Stimulated activated CD4-positive, alpha-beta T cell treated with anti-CD3 and anti-CD28 coated beads, Interleukin-12 subunit alpha, Interleukin-12 subunit beta, amount 100 ng/mL, for 48 hours (primary cell): ENCODE measurements around the gene EXPH5.
"Not testable (repeated sequence)": the region's sequence is repeated elsewhere in the genome, so short reads cannot be mapped to it uniquely, and the experiment has no call there.

ENCODE experiments used
- DNase-seq, 3 donors: peaks; one replicate each; pipeline ENCODE4 v3.0.0-alpha.2; 2020; ENCODE audit warnings: low read depth in 2 of 3, low spot score in 1 of 3

EXPH5 gene

DNA sequence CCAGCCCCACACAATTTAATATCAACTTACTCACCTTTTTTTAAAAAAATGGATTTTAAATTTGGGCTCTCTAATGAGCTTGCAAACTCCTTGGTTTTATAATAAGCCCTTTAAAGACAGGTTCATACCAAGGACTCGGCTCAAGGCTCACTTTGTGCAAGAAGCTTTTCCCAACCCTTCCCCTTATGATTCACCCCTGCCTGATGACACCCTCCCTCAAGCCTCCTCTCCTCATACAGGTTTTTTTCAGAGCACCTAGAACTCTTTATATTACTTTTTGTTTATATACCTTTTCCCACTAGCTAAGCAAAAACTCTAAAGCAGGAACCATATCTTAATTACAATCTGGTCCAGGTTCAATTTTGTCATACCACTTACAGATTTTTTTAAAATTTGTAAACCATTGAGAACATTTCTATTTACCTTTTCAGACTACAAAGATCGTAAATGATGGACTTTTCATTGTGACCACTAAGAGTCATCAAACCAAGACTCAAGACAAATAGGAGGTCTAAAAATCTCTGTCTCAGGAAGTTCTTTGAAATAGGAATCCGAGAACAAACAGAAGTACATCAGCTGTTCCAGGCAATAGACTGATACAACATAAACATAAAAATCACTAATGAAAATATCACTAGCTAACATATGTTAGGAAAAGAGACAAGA lies 13.1 kb upstream of the EXPH5 start:
- DNase-seq, result no peak

DNA sequence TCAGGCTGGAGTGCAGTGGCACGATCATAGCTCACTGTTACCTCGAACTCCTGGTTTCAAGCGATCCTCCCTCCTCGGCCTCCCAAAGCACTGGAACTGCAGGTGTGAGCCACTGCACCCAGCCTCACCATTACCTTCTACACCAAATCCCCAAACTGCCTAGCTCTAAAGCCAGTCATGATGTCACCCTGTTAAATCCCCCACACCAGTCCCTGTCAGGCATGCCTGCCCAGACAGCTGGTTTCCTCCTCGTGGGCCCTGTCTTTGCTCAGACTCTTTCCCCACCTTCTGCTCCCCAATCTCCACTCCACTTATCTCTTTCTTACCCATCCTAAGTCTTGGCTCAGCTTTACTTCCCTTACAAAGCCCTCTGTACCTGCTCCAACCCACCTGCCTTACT lies 12.5 kb upstream of the EXPH5 start:
- no peak for DNase-seq

DNA sequence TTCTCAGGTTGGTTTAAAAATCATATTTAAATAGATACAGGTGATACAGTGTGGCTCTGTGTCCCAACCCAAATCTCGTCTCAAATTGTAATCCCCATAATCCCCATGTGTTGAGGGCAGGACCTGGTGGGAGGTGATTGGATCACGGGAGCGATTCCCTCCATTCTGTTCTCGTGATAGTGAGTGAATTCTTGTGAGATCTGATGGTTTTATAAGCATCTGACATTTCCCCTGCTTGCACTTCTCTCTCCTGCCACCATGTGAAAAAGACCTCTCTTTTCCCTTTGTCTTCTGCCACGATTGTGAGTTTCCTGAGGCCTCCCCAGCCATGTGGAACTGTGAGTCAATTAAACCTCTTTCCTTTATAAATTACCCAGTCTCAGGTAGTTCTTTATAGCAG lies 9.2 kb upstream of the EXPH5 start:
- DNase-seq, result not testable (repeated sequence)

DNA sequence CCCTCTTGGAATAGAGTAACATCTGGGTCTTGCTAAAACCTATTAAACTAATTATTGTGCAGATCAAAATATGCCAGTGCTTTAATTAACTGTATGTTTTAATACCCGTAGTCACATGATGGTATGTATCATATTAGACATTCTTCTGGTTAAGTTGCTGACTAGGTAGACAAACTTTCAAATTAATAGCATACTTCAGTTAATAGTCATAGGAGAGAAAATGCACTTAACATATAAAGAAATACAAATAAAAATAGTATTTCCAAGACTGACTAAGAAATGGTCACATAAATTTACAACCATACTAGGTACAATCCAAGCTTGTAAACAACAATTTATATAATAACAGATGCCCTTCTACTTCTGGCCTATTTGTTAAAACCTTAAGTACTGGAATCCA lies 7.6 kb upstream of the EXPH5 start:
- DNase-seq, result no peak

DNA sequence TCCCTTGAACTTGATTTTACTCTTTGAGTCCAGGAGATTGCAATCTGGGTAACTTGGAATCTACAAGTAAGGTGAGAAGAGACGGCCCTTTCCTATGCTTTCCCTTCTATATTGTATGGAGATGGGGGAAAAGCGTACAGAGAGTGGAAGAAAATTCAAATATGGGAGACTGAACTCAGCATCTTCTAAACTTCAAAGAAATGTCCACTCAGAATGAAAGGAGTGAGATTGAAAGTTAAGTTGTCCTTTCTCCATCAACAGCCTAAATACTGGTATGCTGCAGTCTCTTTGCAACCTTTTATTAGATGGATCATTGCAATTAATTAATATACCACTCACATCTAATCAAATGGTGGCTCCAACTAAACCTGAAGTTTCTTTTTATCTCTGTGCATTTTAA lies 6.4 kb upstream of the EXPH5 start:
- DNase-seq, result no peak

DNA sequence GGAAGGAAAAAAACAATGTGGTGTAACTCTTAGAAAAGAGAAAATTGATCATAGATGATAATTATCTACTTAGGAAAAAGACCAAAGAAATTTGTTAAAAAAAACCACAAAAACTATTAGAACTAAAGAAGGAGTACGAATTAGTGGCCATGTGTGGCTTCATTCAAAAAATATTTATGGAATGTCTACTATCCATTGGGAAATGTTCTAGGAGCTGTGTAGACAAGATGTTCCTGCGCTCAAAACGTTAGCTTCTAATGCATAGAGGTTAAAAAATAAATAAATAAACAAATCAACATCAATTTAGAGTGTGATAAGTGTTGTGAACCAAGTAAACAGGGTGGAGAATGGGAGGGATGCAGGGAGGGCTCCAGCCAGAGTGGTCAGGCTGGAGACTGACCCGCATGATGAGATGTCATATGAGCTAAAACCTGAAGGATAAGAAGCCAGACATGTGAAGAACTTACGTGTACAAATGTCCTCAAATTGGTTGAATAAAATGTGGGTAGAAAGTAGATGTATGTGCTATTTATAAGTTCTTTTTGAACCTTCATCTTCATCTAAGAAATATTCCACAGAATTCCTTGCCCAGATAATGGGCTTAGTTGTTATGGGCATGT lies 4.3 kb upstream of the EXPH5 start:
- DNase-seq, result no peak

DNA sequence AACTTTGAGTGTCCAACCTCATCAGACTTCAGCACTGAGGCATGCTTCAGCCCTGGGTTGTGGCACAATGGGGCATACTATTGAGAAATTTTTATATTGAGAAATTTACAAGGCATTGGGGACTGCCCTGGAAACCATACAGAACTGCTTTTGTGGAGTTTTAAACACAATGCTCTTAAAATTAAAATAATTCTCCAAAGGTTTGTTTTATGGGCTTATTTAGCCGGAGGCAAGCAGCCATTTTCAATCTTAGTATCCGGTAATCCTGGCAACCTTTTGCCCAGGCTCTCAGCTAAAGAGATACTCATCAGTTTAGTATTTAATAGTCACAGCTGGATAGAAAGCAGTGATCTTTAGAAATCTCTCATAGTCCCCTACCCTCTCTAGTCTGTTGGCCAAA lies 3.1 kb upstream of the EXPH5 start:
- DNase-seq, result no peak

DNA sequence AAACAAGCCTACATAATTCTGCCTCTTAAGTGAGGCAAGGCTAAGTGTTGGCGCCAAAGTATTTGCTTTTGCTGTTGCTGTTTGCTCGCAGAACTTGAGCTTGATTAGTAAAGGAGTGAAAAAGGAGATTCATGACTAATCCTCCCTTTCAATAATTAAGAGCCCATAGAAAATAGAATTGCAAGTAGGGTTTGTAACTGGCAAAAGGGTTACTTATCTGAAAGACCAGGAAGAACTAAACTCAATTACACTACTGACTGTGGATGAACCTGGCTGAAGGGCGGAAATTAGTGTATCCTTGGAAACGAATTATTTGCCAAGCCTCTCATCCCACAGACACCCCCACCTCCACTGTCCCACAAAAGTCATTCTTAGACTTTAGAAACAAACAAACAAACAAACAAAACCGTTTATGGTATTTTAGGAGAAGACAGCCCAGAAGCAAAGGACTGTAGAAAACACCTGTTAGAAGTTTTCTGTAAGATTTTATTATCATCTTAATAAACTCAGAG lies 411 bp upstream of the EXPH5 start:
- no peak for DNase-seq

DNA sequence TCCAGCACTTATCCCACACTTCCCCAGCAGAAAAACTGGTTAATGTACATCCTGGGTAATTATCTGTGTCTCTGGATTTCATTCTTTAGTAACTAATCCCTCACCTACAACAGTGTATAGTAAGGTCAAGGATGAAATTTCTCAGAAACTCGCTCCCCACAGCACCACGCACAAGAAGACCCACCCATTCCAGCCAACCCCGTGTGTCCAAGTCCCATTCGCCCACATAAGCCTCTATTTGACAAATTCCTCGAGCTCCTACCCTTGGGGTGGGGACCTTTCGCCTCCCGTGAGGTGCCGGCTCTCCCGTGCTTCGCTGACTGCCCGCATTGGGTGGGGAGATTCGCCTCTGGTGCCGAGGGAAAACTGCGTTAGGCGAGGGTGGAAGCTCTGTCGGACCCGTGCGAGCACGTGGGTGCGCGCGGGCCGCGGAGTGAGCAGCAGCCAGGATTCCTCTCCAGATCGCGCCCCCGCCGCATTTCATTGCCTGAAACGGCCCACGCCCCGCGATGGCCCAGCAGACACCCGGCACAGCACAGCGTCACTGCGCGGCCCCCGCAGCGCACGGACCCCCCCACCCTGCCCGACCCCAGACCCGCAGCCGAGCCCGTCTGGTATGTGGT lies 866 bp downstream of the EXPH5 start:
- DNase-seq, result peak in 2 of 3 donors; percentile 15 to 36

DNA sequence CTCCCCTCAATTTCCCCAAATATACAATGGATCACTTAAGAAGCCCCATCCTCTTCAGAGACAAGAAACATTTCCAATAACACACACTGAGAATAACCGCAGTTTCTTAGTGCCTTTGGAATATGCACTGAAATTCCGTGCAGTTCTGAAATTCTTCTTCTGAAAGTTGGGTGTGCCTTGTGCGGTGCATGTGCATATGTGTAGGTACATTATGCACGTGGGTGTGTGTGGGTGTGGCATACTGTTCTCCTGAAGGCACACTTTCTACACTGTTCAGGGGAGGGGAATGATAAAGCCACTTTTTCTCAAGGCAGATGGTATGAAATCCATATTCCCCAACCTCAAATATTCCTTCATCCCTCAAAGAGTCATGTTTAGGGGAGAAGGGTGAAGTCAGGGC lies 1.7 kb downstream of the EXPH5 start:
- no peak for DNase-seq

DNA sequence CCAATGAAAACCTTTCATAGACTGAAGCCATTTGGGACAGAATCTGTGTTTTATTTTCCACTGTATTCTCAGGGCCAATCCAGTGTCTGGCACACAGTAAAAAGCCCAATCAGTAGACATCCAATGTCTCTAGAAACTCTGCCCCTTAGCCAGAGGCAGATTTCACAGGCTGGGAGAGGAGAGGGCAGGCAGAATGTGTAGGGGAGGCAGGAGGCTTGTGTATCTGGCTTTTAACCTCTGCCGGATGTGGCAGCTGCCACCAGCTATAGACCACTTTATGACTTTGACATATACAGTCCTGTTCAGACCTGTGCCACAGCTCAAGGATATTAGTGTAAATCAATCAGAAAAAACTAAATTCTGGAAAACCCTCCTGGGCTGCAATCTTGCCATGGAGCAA lies 4.4 kb downstream of the EXPH5 start:
- no peak for DNase-seq

DNA sequence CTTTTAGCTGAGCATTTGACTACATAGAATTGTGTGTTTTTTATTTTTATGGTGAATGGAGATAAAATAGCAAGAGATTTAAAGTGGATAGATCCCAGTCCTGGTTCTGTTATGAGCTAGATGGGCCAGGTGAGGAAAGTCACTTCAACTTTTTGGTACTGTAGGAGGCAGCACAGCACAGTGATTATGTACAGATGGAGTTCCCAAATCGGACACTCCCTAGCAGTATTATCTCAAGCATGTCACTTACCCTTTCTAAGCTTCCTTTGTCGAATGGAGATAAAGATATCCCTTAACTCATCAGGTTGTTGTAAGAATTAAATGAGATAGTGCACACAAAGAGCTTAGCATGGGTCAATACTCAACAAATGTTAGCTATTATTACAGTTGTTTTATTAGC lies 5.3 kb downstream of the EXPH5 start:
- no peak for DNase-seq

DNA sequence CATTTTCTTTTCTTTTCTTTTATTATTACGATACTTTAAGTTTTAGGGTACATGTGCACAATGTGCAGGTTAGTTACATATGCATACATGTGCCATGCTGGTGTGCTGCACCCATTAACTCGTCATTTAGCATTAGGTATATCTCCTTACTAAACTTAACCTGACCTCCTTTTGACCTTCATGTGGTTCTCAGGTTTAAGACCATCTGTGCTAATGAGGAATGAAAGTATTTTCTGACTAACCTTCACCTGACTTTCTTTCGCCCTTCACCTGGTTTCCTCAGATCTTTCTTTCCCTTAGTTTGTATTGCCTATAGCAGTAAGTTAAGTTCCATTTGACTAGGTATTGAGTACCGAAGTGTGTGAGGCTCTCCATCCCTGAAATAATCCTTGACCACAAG lies 6.5 kb downstream of the EXPH5 start:
- no peak for DNase-seq

DNA sequence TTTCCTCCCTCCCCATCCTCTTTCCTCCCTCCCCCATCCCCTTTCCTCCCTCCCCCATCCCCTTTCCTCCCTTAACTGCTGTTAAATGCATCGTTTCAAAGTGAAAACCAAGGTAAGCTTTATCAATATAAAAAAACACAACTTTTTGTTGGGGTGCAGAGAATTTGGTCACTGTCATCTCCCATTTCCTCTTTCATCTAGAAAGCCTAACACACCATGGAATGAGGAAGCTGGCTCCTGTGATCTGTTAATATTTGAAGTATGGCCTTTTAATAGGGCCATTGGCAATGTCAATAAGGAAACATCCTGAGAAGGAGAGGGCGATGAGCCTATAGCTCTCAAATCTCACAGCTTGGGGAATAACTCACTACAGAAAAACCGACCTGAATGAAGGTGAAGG lies 7.0 kb downstream of the EXPH5 start:
- DNase-seq, result no peak

DNA sequence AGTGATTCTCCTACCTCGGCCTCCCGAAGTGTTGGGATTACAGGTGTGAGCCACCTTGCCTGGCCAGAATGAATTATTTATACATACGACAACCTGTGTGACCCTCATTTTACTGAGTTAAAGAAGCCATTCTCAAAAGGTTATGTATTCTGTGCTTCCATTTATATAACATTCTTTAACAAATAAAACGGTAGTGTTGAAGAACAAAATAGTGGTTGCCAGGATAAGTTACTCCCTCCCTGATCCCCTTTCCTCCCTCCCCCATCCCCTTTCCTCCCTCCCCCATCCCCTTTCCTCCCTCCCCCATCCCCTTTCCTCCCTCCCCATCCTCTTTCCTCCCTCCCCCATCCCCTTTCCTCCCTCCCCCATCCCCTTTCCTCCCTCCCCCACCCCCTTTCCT lies 7.4 kb downstream of the EXPH5 start:
- not testable (repeated sequence) for DNase-seq

DNA sequence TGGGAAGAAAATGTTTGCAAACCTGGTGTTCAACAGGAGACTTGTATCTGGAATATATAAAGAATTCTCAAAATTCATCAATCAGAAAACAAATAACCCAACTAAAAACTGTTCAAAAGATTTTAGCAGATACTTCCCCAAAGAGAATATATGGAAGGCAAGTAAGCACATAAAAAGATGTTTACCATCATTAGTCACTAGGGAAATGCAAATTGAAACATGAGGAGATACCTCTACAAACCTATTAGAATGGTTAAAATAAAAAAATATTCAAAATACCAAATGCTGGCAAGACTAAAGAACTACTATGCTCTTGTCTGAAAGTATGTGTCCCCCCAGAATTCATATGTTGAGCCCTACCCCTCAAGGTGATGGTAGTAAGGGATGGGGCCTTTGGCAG lies 8.6 kb downstream of the EXPH5 start:
- no peak for DNase-seq

DNA sequence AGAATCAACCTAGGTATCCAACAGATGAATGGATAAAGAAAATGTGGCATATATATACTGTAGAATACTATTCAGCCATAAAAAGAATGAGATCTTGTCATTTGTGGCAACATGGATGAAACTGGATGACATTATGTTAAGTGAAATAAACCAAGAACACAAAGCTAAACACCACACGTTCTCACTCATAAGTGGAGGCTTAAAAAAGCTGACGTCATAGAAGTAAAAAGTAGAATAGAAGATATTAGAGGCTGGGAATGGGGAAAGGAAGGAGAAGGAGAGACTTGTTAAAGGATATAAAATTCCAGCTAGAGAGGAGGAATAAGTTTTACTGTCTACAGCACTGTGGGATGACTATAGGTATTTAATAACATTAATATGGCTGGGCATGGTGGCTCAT lies 12.9 kb downstream of the EXPH5 start:
- DNase-seq, result no peak

DNA sequence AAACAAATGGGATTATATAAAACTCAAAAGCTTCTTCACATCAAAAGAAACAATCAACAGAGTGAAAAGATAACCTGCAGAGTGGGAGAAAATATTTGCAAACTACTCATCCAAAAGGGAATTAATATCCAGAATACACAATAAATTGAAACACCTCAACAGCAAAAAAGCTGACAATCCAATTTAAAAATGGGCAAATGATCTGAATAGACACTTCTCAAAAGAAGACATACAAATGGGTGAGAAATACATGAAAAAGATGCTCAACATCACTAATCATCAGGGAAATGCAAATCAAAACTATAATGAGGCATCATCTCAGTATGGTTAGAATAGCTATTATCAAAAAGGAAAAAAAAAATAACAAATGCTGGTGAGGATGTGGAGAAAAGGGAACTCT lies 13.5 kb downstream of the EXPH5 start:
- DNase-seq, result no peak

DNA sequence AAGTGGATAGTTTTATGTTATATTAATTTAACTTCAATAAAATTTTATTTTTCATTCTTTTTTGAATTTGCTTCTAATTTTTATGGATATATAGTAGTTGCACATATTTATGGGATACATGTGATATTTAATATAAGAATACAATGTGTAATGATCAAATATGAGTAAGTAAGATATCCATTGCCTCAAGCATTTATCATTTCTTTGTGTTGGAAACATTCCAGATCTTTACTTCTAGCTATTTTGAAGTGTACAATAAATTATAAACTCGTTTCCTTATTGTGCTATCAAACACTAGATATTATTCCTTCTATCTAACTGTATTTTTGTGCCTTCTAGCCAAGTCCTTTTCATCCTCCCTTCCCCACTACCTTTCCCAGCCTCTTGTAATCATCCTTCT lies 17.0 kb downstream of the EXPH5 start:
- DNase-seq, result no peak

DNA sequence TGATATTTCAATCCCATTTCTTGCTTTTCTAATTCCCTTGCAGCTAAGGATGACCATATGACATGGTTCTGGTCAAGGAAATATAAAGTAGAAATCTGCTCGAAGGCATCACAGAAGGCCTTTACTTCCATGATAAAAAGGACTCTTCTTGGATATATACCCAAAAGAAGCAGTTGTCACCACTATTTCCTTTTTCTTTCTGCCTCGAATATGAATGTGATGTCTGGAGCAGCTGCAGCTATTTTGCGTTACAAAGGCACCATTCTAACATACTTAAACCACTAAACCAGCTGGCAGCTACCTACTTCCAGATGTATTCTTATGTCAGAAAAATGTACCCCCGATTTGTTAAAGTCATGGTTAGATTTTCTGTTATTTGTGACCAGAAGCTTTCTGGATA lies 18.9 kb downstream of the EXPH5 start:
- DNase-seq, result no peak

DNA sequence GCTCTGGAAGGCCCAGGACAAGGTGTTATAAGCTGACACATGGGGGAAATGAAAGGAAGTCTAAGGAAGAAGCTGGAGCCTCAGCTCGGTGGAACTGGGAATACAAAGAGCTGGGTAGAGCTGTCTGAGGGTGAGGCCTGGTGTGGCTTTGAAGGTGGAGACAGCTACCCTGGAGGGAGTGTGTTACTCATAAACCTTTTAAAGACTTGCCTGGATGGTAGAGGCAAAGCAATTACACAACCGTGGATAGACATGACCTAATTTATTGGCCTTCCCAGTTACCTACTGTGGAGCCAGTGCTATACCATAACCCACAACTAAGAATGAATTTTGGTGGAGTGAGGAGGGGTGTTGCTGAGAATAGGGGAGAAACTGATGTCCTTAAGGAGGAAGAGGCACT lies 22.6 kb downstream of the EXPH5 start:
- no peak for DNase-seq

DNA sequence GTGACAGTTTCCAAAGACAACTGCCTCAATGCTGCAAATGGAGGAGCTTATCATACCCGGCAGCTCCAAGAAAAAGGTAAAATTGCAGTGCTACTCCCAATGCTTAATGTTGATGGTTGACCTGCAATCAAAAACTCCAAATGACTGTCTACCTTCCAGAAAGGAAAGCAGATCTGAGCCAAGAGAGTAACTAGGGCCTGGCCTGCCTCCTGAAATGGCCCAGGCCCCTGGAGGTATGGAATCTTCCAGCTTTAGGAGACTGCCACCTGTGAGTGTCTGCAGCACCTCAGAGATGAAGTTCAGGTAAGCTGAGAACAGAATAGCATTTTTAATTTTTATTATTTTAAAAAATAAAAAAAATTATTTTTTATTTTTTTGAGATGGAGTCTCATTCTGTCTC lies 23.7 kb downstream of the EXPH5 start:
- no peak for DNase-seq
